Mesendoderm (in vitro differentiated cells): Measurements from ENCODE around the gene KRTAP12-3.
"Not testable (repeated sequence)": the region's sequence is repeated elsewhere in the genome, so short reads cannot be mapped to it uniquely, and the experiment has no call there.

ENCODE experiments used
- DNase-seq: peaks from one replicate; pipeline ENCODE4 v3.0.0; 2013
- H2AK5ac ChIP-seq: 2 replicates; pipeline ENCODE4 v1.6.1; 2013; ENCODE audit warnings: low read length, inconsistent platforms
- H2BK120ac ChIP-seq: 2 replicates; pipeline ENCODE4 v1.6.1; 2013; ENCODE audit warnings: low read depth, mild to moderate bottlenecking, low read length, moderate library complexity, mixed read lengths
- H2BK15ac ChIP-seq: replicated peaks from 2 replicates; pipeline ENCODE4 v1.6.1; 2013; ENCODE audit warnings: low read depth, mild to moderate bottlenecking, moderate library complexity
- H2BK5ac ChIP-seq: 2 replicates; pipeline ENCODE4 v1.6.1; 2013; ENCODE audit warnings: low read length, inconsistent platforms
- H3K18ac ChIP-seq: 2 replicates; pipeline ENCODE4 v1.6.1; 2013; ENCODE audit warnings: mild to moderate bottlenecking, low read length, mixed read lengths
- H3K23ac ChIP-seq: one replicate; pipeline ENCODE4 v1.6.1; 2013; ENCODE audit warnings: low read length
- H3K27ac ChIP-seq: 2 replicates; pipeline ENCODE4 v1.5.1; 2013; ENCODE audit warnings: low read depth, mild to moderate bottlenecking, inconsistent platforms, low read length, moderate library complexity
- H3K27me3 ChIP-seq: 2 replicates; pipeline ENCODE4 v1.6.1; 2013; ENCODE audit warnings: low read length, control low read depth, mild to moderate bottlenecking, inconsistent platforms; ENCODE audit not compliant: insufficient read depth, poor library complexity
- H3K36me3 ChIP-seq: 2 replicates; pipeline ENCODE4 v1.6.1; 2013; ENCODE audit warnings: low read length, inconsistent platforms; ENCODE audit not compliant: control insufficient read depth, insufficient read depth
- H3K4ac ChIP-seq: one replicate; pipeline ENCODE4 v1.6.1; 2013; ENCODE audit warnings: low read depth, mild to moderate bottlenecking, low read length, moderate library complexity
- H3K4me1 ChIP-seq: 2 replicates; pipeline ENCODE4 v1.6.1; 2013; ENCODE audit warnings: low read depth, low read length, inconsistent platforms; ENCODE audit not compliant: control insufficient read depth
- H3K4me2 ChIP-seq: 2 replicates; pipeline ENCODE4 v1.6.1; 2013; ENCODE audit warnings: low read length
- H3K4me3 ChIP-seq: 2 replicates; pipeline ENCODE4 v1.5.1; 2013; ENCODE audit warnings: mild to moderate bottlenecking, low read length
- H3K56ac ChIP-seq: one replicate; pipeline ENCODE4 v1.6.1; 2013; ENCODE audit warnings: low read length
- H3K79me1 ChIP-seq: 2 replicates; pipeline ENCODE4 v1.6.1; 2013; ENCODE audit warnings: low read length, inconsistent platforms
- H3K79me2 ChIP-seq: 2 replicates; pipeline ENCODE4 v1.6.1; 2013; ENCODE audit warnings: mild to moderate bottlenecking, low read length; ENCODE audit not compliant: control insufficient read depth, insufficient read depth
- H3K9ac ChIP-seq: 2 replicates; pipeline ENCODE4 v1.6.1; 2013; ENCODE audit warnings: low read length, inconsistent platforms
- H4K5ac ChIP-seq: one replicate; pipeline ENCODE4 v1.6.1; 2013; ENCODE audit warnings: low read length
- H4K8ac ChIP-seq: one replicate; pipeline ENCODE4 v1.6.1; 2013; ENCODE audit warnings: low read depth, mild to moderate bottlenecking, control low read depth, low read length, moderate library complexity
- WGBS: extraction: QIAGEN DNeasy Blood & Tissue Kit; methylation state at CpG from one replicate; pipeline ENCODE4 v1.1.7; 2013; ENCODE audit warnings: low lambda C conversion rate, missing lambda C conversion rate; ENCODE audit not compliant: insufficient coverage; ENCODE audit errors: extremely low coverage; 5-methylcytosine and 5-hydroxymethylcytosine counted together

The KRTAP12-3 gene

DNA sequence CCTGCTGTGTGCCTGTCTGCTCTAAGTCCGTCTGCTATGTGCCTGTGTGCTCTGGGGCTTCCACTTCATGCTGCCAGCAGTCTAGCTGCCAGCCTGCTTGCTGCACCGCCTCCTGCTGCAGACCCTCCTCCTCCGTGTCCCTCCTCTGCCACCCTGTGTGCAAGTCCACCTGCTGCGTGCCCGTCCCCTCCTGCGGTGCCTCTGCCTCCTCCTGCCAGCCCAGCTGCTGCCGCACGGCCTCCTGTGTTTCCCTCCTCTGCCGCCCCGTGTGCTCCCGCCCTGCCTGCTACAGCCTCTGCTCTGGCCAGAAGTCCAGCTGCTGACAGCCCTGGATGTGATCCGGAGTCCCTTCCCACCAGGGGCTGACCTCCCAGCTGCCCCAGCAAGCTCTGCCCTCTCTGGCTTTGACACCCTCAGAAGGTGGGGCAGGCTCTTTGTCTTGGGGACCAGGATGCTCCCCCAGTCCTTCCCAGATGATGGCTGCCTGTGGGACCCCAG, 19.8 kb upstream of the KRTAP12-3 start:
- not testable (repeated sequence) for H3K23ac ChIP-seq, H3K36me3 ChIP-seq, DNase-seq, H3K27me3 ChIP-seq, H2AK5ac ChIP-seq, H3K18ac ChIP-seq, H2BK15ac ChIP-seq, H3K27ac ChIP-seq, H4K5ac ChIP-seq, H2BK120ac ChIP-seq, H3K4me1 ChIP-seq, H3K4ac ChIP-seq, H3K4me2 ChIP-seq, H3K56ac ChIP-seq, H3K79me2 ChIP-seq, H3K79me1 ChIP-seq, H3K4me3 ChIP-seq, H3K9ac ChIP-seq, H4K8ac ChIP-seq, H2BK5ac ChIP-seq
- no CpG with 5 or more reads among the region's 12 CpGs for WGBS

- H3K4me3 ChIP-seq, H4K8ac ChIP-seq, H3K4me1 ChIP-seq, H2BK120ac ChIP-seq, H3K4ac ChIP-seq, H2BK15ac ChIP-seq, H3K27ac ChIP-seq, H2AK5ac ChIP-seq, H4K5ac ChIP-seq, H3K36me3 ChIP-seq, H3K9ac ChIP-seq, H3K27me3 ChIP-seq, H3K79me1 ChIP-seq, DNase-seq, H3K79me2 ChIP-seq, H3K4me2 ChIP-seq, H3K23ac ChIP-seq, H3K56ac ChIP-seq, H3K18ac ChIP-seq, H2BK5ac ChIP-seq: not testable (repeated sequence)
- no CpG with 5 or more reads among the region's 21 CpGs for WGBS
Measured at GRCh38 chr21:44638506-44639330, 19.0 kb upstream of the KRTAP12-3 start.

- Histone ChIP-seq H3K56ac (no peak overlapping the region), H2BK120ac (no peak overlapping the region), H4K5ac (no peak overlapping the region), H3K4me2 (no peak overlapping the region), H2BK5ac (no peak overlapping the region), H3K4me1 (no peaks in the 10 kb centered on the region), H2BK15ac (no peak overlapping the region), H3K9ac (no peak overlapping the region), H3K4me3 (no peak overlapping the region), H3K79me1 (no peaks in the 10 kb centered on the region), H3K27ac (no peak overlapping the region), H3K18ac (no peak overlapping the region), H3K4ac (no peak overlapping the region), H4K8ac (no peak overlapping the region), H3K36me3 (no peaks in the 10 kb centered on the region), H3K79me2 (no peaks in the 10 kb centered on the region), H2AK5ac (no peak overlapping the region), H3K23ac (peak overlapping the region; percentile 66), H3K27me3 (no peaks in the 10 kb centered on the region)
- no peak for DNase-seq
- WGBS, result no CpG with 5 or more reads among the region's 12 CpGs
Measured at GRCh38 chr21:44639331-44639655, 18.4 kb upstream of the KRTAP12-3 start.

GRCh38 chr21:44640761-44641160, 17.0 kb upstream of the KRTAP12-3 start:
- Histone ChIP-seq H3K27me3 (no peaks in the 10 kb centered on the region), H4K5ac (no peak overlapping the region), H3K4ac (no peak overlapping the region), H4K8ac (no peak overlapping the region), H3K4me2 (no peak overlapping the region), H3K79me1 (no peaks in the 10 kb centered on the region), H3K23ac (no peak overlapping the region), H3K18ac (no peak overlapping the region), H2BK5ac (no peak overlapping the region), H3K36me3 (no peaks in the 10 kb centered on the region), H3K56ac (no peak overlapping the region), H3K27ac (no peak overlapping the region), H3K79me2 (no peaks in the 10 kb centered on the region), H2AK5ac (no peak overlapping the region), H3K9ac (no peak overlapping the region), H3K4me1 (no peaks in the 10 kb centered on the region), H2BK15ac (no peak overlapping the region), H3K4me3 (no peak overlapping the region), H2BK120ac (no peak overlapping the region)
- WGBS, result no CpG with 5 or more reads among the region's 5 CpGs
- DNase-seq, result no peak

GRCh38 chr21:44643741-44644310, 13.9 kb upstream of the KRTAP12-3 start:
- Histone ChIP-seq H3K18ac (no peak overlapping the region), H3K27ac (no peak overlapping the region), H2BK120ac (no peak overlapping the region), H3K4me1 (no peaks in the 10 kb centered on the region), H3K27me3 (no peaks in the 10 kb centered on the region), H2BK15ac (no peak overlapping the region), H4K5ac (no peak overlapping the region), H3K23ac (no peak overlapping the region), H3K4ac (no peak overlapping the region), H3K4me3 (no peak overlapping the region), H3K4me2 (no peak overlapping the region), H3K9ac (no peak overlapping the region), H3K36me3 (no peaks in the 10 kb centered on the region), H2AK5ac (no peak overlapping the region), H3K79me1 (no peaks in the 10 kb centered on the region), H4K8ac (no peak overlapping the region), H2BK5ac (no peak overlapping the region), H3K79me2 (no peaks in the 10 kb centered on the region), H3K56ac (no peak overlapping the region)
- DNase-seq, result no peak
- WGBS, result no CpG with 5 or more reads among the region's 14 CpGs
